Thoracic aorta (tissue), 2 donors: ENCODE results near the gene CDS2. TPM values are rescaled to one million over a fixed set of nuclear protein-coding genes. Genes with fewer than 3 reads are reported as not detected.

Experiments used
- ATAC-seq: fragments of 150-250 bp; one replicate; pipeline ENCODE4 v1.8.0; 2017; ENCODE audit warnings: low read depth; ENCODE audit not compliant: insufficient number of reproducible peaks, low FRiP score
- DNase-seq: peaks from one replicate; pipeline ENCODE4 v3.0.0-alpha.2; 2020; ENCODE audit warnings: low spot score
- H3K27ac ChIP-seq, 2 donors: fragments of 200-600 bp; sonication (generic); 1 replicate in 1 of 2; 2 replicates in 1 of 2; pipeline ENCODE4 v1.5.1; 2016; ENCODE audit warnings: mild to moderate bottlenecking in 2 of 2, moderate library complexity in 2 of 2
- H3K27me3 ChIP-seq: fragments of 200-600 bp; sonication (generic); replicated peaks from 2 replicates; pipeline ENCODE4 v1.6.0; 2016; ENCODE audit warnings: mild to moderate bottlenecking; ENCODE audit not compliant: insufficient read depth
- H3K36me3 ChIP-seq: fragments of 200-600 bp; sonication (generic); one replicate; pipeline ENCODE4 v1.5.1; 2016
- H3K4me1 ChIP-seq, 2 donors: fragments of 200-600 bp; sonication (generic); 1 replicate in 1 of 2; 2 replicates in 1 of 2; pipeline versions ENCODE4 v1.5.1 to v1.6.0; 2016; ENCODE audit warnings: low read depth in 2 of 2, mild to moderate bottlenecking in 1 of 2; ENCODE audit not compliant: control insufficient read depth in 1 of 2
- H3K4me3 ChIP-seq: fragments of 200-600 bp; sonication (generic); 2 replicates; pipeline ENCODE4 v1.5.1; 2016; ENCODE audit warnings: mild to moderate bottlenecking
- H3K9me3 ChIP-seq: fragments of 200-600 bp; sonication (generic); 2 replicates; pipeline ENCODE4 v1.5.1; 2016
- total RNA-seq, 2 donors: library from RNA; depleted of rRNA; stranded (reverse); fragments of >200 nt; gene quantifications; one replicate each; pipeline versions ENCODE4 v1.1.0 to v1.2.3, GENCODE V29; 2016
- TF ChIP-seq, protein P1 (sequence below): fragments of 200-600 bp; sonication (generic); IDR thresholded peaks from one replicate; pipeline ENCODE4 v1.5.1; 2019; ENCODE audit warnings: antibody characterized with exemption

CDS2 gene
- total RNA-seq, 2 donors from 2014 or later, result 63.6 to 85.6 TPM

DNA sequence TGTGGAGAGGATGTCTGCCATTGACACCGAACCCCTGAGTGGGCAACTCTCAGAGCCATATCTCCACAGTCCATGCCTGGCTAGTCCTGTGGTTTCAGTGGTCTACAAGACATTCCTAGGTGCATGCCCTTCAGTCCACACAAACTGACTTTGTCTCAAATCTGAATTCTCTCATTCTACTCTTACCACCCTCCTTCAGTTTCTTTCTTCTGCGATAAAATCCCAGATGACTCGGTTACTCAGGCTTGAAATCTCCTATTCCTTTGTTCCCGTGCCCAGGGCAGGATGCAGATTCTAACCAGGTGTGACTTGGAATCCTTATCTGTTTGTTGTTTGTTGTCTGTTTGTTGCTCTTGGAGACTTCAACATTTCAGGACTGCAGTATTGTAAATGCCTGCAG, 9.3 kb downstream of the CDS2 start:
- H3K9me3 ChIP-seq, result no peaks in the 10 kb centered on the region
- DNase-seq (no peak), ATAC-seq (no peak)
- TF ChIP-seq, protein P1, sequence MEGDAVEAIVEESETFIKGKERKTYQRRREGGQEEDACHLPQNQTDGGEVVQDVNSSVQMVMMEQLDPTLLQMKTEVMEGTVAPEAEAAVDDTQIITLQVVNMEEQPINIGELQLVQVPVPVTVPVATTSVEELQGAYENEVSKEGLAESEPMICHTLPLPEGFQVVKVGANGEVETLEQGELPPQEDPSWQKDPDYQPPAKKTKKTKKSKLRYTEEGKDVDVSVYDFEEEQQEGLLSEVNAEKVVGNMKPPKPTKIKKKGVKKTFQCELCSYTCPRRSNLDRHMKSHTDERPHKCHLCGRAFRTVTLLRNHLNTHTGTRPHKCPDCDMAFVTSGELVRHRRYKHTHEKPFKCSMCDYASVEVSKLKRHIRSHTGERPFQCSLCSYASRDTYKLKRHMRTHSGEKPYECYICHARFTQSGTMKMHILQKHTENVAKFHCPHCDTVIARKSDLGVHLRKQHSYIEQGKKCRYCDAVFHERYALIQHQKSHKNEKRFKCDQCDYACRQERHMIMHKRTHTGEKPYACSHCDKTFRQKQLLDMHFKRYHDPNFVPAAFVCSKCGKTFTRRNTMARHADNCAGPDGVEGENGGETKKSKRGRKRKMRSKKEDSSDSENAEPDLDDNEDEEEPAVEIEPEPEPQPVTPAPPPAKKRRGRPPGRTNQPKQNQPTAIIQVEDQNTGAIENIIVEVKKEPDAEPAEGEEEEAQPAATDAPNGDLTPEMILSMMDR, result no peak
- H3K36me3 ChIP-seq, result no peaks in the 10 kb centered on the region
- H3K4me1 ChIP-seq, result peaks cover 53 to 81% of the 10 kb centered on the region in 2 donors
- peak overlapping the region; percentile 41 for H3K4me3 ChIP-seq
- peak overlapping the region; percentile 72 to 73 for H3K27ac ChIP-seq
- H3K27me3 ChIP-seq, result no peaks in the 10 kb centered on the region

DNA sequence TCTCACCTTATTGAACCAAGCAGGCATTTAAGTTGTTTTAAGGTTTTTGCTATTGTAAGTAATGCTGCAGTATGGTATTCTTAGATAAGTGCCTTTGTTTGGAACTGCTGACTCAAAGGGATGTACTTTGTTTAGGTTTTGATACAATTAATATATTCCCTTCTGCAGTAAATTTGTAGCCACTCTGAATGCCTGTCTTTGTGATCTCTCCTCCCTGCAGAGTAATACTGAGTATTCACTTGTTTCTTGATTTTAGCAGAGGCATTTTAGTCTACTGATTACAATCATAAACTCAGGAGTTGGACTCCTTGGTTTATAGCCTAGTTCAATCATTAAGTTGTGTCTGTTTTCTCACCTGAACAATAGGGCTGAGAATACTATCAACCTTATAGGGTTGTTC, 13.4 kb downstream of the CDS2 start:
- Histone ChIP-seq H3K36me3 (no peaks in the 10 kb centered on the region), H3K27me3 (no peaks in the 10 kb centered on the region), H3K9me3 (no peaks in the 10 kb centered on the region), H3K27ac (no peak overlapping the region), H3K4me3 (no peak overlapping the region), H3K4me1 (peaks cover 48 to 80% of the 10 kb centered on the region in 2 donors)
- DNase-seq (no peak), ATAC-seq (no peak)
- TF ChIP-seq, protein P1, result no peak

DNA sequence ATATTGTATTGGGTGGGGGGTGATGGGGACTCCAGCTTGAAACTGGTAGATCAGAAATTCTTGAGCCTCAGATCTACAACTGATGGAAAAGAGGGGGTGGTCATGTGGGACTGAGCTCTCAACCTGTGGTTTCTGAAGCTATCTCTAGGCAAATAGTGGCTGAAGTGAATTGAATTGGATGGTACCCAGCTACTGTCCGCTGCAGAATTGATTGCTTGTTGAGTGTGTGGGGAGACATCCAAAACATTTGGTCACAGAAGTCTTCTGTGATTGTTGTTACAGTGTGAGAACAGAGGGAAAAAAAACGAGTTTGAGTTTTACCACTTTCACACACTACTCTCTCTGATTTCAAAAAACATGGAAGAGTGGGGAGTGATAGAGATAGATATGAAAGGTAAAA, 14.8 kb downstream of the CDS2 start:
- H3K9me3 ChIP-seq, result no peaks in the 10 kb centered on the region
- no peak for ATAC-seq
- TF ChIP-seq, protein P1, result no peak
- H3K27ac ChIP-seq, result no peak overlapping the region
- no peaks in the 10 kb centered on the region for H3K27me3 ChIP-seq
- peaks cover 48 to 80% of the 10 kb centered on the region in 2 donors for H3K4me1 ChIP-seq
- no peak overlapping the region for H3K4me3 ChIP-seq
- DNase-seq, result no peak
- H3K36me3 ChIP-seq, result no peaks in the 10 kb centered on the region

DNA sequence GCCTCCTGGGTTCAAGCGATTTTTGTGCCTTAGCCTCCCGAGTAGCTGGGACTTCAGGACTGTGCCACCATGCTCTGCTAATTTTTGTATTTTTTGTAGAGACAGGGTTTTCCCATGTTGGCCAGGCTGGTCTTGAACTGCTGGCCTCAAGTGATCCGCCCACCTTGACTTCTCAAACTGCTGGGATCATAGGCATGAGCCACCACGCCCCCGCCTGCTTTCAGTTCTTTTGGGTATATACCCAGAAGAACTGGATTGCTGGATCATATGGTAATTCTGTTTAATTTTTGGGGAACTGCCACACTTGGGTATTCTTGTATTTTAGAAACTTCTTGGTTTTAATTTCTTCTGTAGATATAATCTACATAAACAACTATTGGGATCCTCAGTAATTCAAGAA, 17.0 kb downstream of the CDS2 start:
- TF ChIP-seq, protein P1, result no peak
- DNase-seq (no peak), ATAC-seq (no peak)
- no peaks in the 10 kb centered on the region for H3K27me3 ChIP-seq
- no peak overlapping the region for H3K4me3 ChIP-seq
- peaks cover 63 to 96% of the 10 kb centered on the region in 2 donors for H3K4me1 ChIP-seq
- H3K36me3 ChIP-seq, result no peaks in the 10 kb centered on the region
- no peaks in the 10 kb centered on the region for H3K9me3 ChIP-seq
- H3K27ac ChIP-seq, result peak overlapping the region; percentile 56 to 58

DNA sequence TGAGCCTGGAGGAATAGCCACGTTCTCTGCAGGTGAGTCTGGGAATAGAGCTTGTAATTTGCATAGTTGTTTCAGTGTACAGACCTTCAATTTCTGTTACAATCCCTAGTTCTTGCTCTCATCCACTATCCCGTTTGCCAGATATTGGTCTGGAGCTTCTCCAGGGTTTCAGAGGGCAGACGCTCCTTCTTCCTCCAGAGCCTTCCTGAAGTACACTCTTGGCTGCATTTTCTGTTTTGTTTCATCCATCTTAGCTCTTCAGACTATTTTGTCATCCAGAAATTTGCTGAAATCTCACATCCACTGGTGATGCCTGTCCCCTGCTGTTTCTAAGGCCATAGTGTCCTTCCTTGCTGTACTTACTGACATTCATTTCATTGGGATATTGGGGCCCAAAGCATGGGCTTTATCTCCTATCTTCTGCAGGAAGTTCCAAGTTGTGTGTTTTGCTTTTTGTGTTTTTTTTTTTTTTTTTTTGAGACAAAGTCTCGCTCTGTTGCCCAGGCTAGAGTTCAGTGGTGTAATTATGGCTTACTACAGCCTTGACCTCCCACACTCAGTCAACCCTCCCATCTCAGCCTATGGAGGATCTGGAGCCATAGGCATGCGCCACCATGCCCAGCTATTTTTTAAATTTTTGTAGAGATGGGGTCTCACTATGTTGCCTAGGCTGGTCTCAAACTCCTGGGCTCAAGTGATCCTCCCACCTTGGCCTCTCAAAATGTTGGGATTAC, 18.7 kb downstream of the CDS2 start:
- Histone ChIP-seq H3K36me3 (no peaks in the 10 kb centered on the region), H3K4me3 (no peak overlapping the region), H3K27me3 (no peaks in the 10 kb centered on the region), H3K27ac (no peak overlapping the region), H3K9me3 (no peaks in the 10 kb centered on the region), H3K4me1 (peaks cover 71 to 96% of the 10 kb centered on the region in 2 donors)
- TF ChIP-seq, protein P1, result no peak
- ATAC-seq, result no peak
- DNase-seq, result no peak
